ENCODE data around the gene ATP8A2. TPM values are rescaled to one million over a fixed set of nuclear protein-coding genes. Genes with fewer than 3 reads are reported as not detected.

Gene ATP8A2
- total RNA-seq, 1 donor from 2014 or later, result 4.2 TPM

- H3K79me2 ChIP-seq (ENCODE audit: low read depth), result no peaks in the 10 kb centered on the region
- no peaks in the 10 kb centered on the region for H4K20me1 ChIP-seq (ENCODE audit: low read depth)
- TF ChIP-seq CTCF (IDR thresholded peaks at IDR 0.05) (no peak), EZH2phosphoT487 (IDR thresholded peaks at IDR 0.05) (no peak), EZH2 (IDR thresholded peaks at IDR 0.05) (no peak)
- DNase-seq (ENCODE audit: low spot score), result no peak
- no peaks in the 10 kb centered on the region for H3K27me3 ChIP-seq
- H3F3A ChIP-seq (ENCODE audit: low read depth), result peaks cover 11% of the 10 kb centered on the region
- no peaks in the 10 kb centered on the region for H3K9me3 ChIP-seq (ENCODE audit: low read depth)
- no peak overlapping the region for H2AFZ ChIP-seq (replicated peaks)
- Mint-ChIP-seq H3K4me3 (no peak overlapping the region), H3K27me3 (ENCODE audit: insufficient read depth, low read depth) (peaks cover 12% of the 10 kb centered on the region), H3K4me1 (peaks cover 35% of the 10 kb centered on the region), H3K36me3 (no peaks in the 10 kb centered on the region), H3K9me3 (no peaks in the 10 kb centered on the region), H3K27ac (no peak overlapping the region)
- no peaks in the 10 kb centered on the region for H3K36me3 ChIP-seq
- H3K4me2 ChIP-seq, result no peak overlapping the region
- H3K27ac ChIP-seq, result no peak overlapping the region
- no peak overlapping the region for H3K4me3 ChIP-seq
- no peak overlapping the region for H3K9ac ChIP-seq
- H3K4me1 ChIP-seq, result peaks cover 23% of the 10 kb centered on the region
Observed at GRCh38 chr13:26019881-26020870, 648.4 kb downstream of the ATP8A2 start.

DNA sequence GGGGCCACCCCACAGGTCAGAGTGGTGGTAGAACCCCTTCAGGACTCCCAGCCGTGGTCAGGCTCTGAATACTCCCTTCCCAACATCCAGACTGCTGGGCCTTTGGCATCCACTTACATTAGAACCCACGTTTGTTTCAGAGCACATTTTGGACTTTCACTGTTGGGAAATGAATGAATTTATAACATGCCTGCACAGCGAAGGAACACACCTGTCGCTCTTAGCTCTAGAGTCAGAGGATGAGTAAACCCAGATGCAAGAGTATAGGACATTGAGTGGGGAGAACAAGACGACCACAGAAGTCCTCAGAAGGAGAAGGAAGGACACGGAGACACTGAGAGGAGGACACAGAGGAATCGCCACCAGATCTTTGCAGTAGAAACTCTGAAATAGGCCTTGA is 649.1 kb downstream of the ATP8A2 start:
- Mint-ChIP-seq H3K4me1 (peaks cover 40% of the 10 kb centered on the region), H3K4me3 (no peak overlapping the region), H3K27me3 (ENCODE audit: insufficient read depth, low read depth) (peaks cover 12% of the 10 kb centered on the region), H3K27ac (no peak overlapping the region), H3K9me3 (no peaks in the 10 kb centered on the region), H3K36me3 (no peaks in the 10 kb centered on the region)
- Histone ChIP-seq H3K9me3 (ENCODE audit: low read depth) (no peaks in the 10 kb centered on the region), H3K79me2 (ENCODE audit: low read depth) (no peaks in the 10 kb centered on the region), H3F3A (ENCODE audit: low read depth) (peaks cover 16% of the 10 kb centered on the region), H3K4me3 (no peak overlapping the region), H3K9ac (no peak overlapping the region), H3K4me1 (peaks cover 30% of the 10 kb centered on the region), H3K27me3 (no peaks in the 10 kb centered on the region), H4K20me1 (ENCODE audit: low read depth) (no peaks in the 10 kb centered on the region), H2AFZ (replicated peaks) (no peak overlapping the region), H3K4me2 (no peak overlapping the region), H3K36me3 (no peaks in the 10 kb centered on the region), H3K27ac (no peak overlapping the region)
- no peak for DNase-seq (ENCODE audit: low spot score)
- TF ChIP-seq CTCF (IDR thresholded peaks at IDR 0.05) (no peak), EZH2phosphoT487 (IDR thresholded peaks at IDR 0.05) (no peak)

- no peak overlapping the region for H3K9ac ChIP-seq
- H3K27me3 ChIP-seq, result no peaks in the 10 kb centered on the region
- peaks cover 34% of the 10 kb centered on the region for H3K4me1 ChIP-seq
- no peak overlapping the region for H3K4me3 ChIP-seq
- H3K36me3 Mint-ChIP-seq, result no peaks in the 10 kb centered on the region
- no peaks in the 10 kb centered on the region for H4K20me1 ChIP-seq (ENCODE audit: low read depth)
- H3K27ac Mint-ChIP-seq, result no peak overlapping the region
- H3K79me2 ChIP-seq (ENCODE audit: low read depth), result no peaks in the 10 kb centered on the region
- H3F3A ChIP-seq (ENCODE audit: low read depth), result peaks cover 16% of the 10 kb centered on the region
- H3K27me3 Mint-ChIP-seq (ENCODE audit: insufficient read depth, low read depth), result peaks cover 12% of the 10 kb centered on the region
- H3K9me3 ChIP-seq (ENCODE audit: low read depth), result no peaks in the 10 kb centered on the region
- H3K4me2 ChIP-seq, result no peak overlapping the region
- no peak for DNase-seq (ENCODE audit: low spot score)
- no peak for TF ChIP-seq EZH2phosphoT487 (IDR thresholded peaks at IDR 0.05)
- H2AFZ ChIP-seq (replicated peaks), result no peak overlapping the region
- H3K27ac ChIP-seq, result no peak overlapping the region
- peaks cover 43% of the 10 kb centered on the region for H3K4me1 Mint-ChIP-seq
- no peaks in the 10 kb centered on the region for H3K36me3 ChIP-seq
- H3K4me3 Mint-ChIP-seq, result no peak overlapping the region
- H3K9me3 Mint-ChIP-seq, result no peaks in the 10 kb centered on the region
Observed at GRCh38 chr13:26021516-26021915, 649.7 kb downstream of the ATP8A2 start.

DNA sequence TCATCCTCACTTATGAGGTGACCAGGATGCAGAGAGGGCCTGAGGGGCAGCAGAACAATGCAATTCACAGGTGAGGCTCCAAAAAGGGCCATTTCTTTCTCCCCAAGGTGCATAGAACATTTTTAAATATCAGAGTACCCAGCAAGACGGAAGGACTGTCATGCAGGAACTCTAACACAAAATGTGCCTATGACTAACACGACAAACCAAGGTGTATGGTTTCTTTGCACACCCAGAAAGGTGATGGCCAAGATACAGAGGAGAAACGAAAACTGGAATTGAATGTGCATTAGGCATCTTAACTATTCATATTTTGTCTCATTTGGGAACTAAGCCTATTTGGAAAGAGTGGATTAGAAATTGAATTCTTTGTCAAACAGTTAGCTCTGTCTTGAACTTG is 650.2 kb downstream of the ATP8A2 start:
- Histone ChIP-seq H3K36me3 (no peaks in the 10 kb centered on the region), H4K20me1 (ENCODE audit: low read depth) (no peaks in the 10 kb centered on the region), H2AFZ (replicated peaks) (no peak overlapping the region), H3K4me1 (peaks cover 38% of the 10 kb centered on the region), H3K9me3 (ENCODE audit: low read depth) (no peaks in the 10 kb centered on the region), H3F3A (ENCODE audit: low read depth) (peaks cover 16% of the 10 kb centered on the region), H3K9ac (no peak overlapping the region), H3K27me3 (no peaks in the 10 kb centered on the region), H3K4me3 (no peak overlapping the region), H3K4me2 (no peak overlapping the region), H3K79me2 (ENCODE audit: low read depth) (no peaks in the 10 kb centered on the region), H3K27ac (no peak overlapping the region)
- DNase-seq (ENCODE audit: low spot score), result no peak
- peaks cover 12% of the 10 kb centered on the region for H3K27me3 Mint-ChIP-seq (ENCODE audit: insufficient read depth, low read depth)
- no peaks in the 10 kb centered on the region for H3K9me3 Mint-ChIP-seq
- H3K36me3 Mint-ChIP-seq, result no peaks in the 10 kb centered on the region
- peaks cover 47% of the 10 kb centered on the region for H3K4me1 Mint-ChIP-seq
- no peak overlapping the region for H3K27ac Mint-ChIP-seq
- TF ChIP-seq EZH2phosphoT487 (IDR thresholded peaks at IDR 0.05) (no peak), EZH2 (IDR thresholded peaks at IDR 0.05) (no peak), CTCF (IDR thresholded peaks at IDR 0.05) (no peak)
- H3K4me3 Mint-ChIP-seq, result no peak overlapping the region

Measured in neural progenitor cell (in vitro differentiated cells).